ENCODE data around the gene ZNF813.
A peak's percentile ranks its signal among the peaks of the same experiment; 100 is the strongest.
"Not testable (repeated sequence)": the region's sequence is repeated elsewhere in the genome, so short reads cannot be mapped to it uniquely, and the experiment has no call there.

ZNF813 gene

DNA sequence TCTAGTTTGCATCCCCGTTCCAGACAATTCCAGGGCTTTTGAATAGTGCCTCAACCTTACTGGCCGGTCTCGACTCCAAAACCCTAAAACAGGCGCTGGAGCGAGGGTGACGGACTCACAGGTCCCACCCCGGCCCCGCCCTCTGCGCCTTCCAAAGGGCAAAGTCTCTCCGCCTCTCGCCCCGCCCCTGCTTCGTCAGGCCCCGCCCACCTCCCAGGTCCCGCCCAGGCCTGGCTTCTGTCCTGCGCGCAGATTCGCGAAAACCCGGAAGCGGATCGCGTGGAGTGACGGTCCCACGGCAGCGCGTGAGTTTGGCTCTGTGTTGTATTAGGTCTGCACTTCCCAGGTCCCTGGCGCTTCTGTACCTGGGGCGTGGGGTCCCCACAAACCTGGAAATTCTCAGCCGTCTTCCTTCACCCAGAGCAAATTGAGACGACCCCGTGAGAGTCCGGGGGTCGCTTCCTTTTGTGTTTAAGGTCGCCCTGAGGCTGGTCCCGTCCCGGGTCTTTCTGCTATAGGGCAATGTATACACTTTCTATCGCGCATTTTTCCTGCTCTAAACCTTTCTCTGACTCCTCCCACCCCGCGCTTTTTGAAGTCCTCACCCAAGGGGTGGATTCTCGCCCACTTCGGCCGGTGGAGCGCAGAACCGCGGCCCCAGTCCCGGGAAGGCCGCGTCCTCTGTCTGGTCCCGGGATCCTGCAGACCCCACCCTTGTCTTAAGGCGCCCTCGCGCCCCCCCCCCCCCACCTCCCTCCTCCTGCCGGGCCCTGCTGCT, at the start of gene ZNF813:
Gene ZNF813 (plus strand): TSS at position 249 of the 778 bp plus-strand sequence. CDS start 16,090 bp downstream, outside the sequence.
- peak; percentile 90 for DNase-seq (ENCODE audit: low spot score)

DNA sequence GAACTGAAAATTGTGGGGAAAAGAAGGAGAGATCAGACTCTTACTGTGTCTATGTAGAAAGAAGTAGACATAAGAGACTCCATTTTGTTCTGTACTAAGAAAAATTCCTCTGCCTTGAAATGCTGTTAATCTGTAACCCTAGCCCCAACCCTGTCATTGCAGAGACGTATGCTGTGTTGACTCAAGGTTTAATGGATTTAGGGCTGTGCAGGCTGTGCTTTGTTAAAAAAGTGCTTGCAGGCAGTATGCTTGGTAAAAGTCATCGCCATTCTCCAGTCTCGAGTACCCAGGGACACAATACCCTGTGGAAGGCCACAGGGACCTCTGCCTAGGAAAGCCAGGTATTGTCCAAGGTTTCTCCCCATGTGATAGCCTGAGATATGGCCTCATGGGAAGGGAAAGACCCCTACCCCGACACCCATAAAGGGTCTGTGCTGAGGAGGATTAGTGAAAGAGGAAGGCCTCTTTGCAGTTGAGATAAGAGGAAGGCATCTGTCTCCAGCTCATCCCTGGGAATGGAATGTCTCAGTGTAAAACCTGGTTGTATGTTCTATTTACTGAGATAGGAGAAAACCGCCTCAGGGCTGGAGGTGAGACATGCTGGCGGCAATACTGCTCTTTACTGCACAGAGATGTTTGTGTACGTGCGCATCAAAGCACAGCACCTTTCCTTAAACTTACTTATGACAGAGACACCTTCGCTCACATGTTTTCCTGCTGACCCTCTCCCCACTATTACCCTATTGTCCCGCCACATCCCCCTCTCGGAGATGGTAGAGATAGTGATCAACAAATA, 46.8 kb upstream of the ZNF813 start:
- not testable (repeated sequence) for DNase-seq (ENCODE audit: low spot score)

DNA sequence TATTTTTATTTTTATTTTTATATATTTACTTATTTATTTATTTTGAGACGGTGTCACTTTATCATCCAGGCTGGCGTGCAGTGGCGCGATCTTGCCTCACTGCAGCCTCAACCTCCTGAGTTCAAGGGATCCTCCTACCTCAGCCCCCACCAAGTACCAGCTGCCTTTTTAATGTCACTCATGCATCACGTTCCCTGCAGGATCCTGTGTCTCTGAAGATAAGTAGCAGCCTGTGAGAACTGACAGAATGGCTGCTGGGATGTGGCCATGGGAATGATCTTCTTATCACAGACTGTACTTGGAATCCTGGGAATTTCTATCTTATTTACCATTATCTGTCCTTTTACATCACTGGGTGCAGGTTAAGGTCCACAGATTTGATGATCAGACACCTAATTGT, 45.0 kb upstream of the ZNF813 start:
- no peak for DNase-seq (ENCODE audit: low spot score)

DNA sequence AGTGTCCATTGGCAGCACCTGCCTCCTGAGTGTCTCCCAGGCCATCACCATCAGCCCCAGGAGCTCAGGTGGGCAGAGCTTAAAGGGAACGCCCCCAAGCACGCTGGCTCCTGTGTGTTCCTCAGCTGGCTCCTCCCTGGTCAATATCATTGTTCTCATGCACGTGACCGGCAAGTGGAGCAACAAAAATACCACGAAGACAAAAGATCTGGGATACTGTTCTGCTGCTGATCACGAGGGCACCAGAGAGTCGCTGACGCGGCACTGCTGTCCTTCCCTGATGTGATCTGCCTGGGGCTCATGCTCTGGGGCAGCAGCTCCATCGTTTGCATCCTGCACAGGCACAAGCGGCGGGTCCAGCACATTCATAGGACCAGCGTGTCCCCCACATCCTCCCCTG, 44.5 kb upstream of the ZNF813 start:
- not testable (repeated sequence) for DNase-seq (ENCODE audit: low spot score)

DNA sequence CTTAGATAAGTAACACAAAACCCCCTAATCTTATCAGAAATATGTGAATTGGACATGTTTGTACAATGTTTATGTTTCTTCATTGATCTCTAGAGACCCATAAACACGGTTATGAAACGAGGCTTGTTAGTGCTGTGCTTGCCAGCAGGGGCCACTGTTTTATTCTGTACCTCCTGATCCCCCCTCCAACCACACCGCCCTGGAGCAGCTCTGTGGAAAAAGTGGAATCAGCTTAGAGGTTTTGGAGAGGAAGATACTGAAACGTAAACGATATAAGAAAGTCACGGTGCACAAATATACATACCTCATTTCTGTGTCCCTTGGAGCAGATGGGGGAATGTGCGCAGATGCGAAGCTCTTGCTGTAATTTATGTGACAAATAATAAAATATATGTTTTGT, 43.9 kb upstream of the ZNF813 start:
- not testable (repeated sequence) for DNase-seq (ENCODE audit: low spot score)

DNA sequence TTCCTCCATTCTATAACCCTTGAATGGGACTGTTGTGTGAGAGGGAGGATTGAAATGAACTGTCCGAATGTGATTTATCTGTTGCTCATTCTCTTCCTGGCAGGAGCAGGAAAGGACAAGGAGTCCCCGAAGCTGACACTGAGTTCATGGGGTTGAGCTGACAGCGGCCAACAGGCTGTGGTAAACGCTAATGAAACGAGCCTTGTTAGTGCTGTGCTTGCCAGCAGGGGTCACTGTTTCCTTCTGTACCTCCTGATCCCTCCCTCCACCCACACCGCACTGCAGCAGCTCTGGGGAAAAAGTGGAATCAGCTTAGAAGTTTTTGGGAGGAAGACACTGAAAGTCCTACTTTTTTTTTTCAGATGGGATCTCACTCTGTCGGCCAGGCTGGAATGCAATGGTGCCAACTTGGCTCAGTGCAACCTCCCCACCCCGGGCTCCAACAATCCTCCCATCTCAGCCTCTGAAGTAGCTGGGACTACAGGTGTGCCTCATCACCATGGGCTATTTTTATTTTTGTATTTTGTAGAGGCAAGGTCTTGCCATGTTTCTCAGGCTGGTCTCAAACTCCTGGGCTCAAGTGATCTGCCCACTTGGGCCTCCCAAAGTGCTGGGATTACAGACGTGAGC, 42.5 kb upstream of the ZNF813 start:
- peak; percentile 82 for DNase-seq (ENCODE audit: low spot score)

DNA sequence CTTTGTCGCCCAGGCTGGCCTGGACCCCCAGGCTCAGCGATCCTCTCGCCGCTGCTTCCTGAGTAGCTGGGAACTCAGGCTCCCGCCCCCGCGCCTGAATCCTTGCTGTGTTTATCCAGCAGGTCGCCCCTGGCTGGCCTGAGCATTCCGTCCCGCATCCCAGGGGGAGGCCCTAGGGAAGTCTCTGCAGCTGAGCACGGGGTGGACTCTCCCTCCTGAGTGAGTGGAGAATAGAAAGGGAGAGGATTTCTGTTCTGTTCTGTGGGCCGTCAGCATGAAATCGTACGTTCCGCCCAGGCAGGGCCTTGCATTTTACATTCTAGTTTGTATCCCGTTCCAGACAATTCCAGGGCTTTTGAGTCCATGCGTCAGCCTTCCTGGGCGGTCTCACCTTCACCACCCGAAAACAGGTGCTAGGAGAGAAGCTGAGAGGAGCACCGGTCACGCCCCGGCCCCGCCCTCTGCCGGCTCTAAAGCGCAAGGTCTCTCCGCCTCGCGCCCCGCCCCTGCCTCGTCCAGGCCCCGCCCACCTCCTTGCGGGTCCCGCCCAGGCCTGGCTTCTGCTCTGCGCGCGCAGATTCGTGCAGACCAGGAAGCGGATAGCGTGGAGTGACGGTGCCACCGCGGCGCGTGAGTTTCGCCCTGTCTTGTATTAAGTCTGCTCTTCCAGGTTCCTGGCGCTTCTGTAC, 36.0 kb upstream of the ZNF813 start, which contains the start of gene ZNF761:
Gene ZNF761 (plus strand): TSS at position 586 of the 689 bp plus-strand sequence. CDS start 15,285 bp downstream, outside the sequence.
- peak; percentile 90 for DNase-seq (ENCODE audit: low spot score)

DNA sequence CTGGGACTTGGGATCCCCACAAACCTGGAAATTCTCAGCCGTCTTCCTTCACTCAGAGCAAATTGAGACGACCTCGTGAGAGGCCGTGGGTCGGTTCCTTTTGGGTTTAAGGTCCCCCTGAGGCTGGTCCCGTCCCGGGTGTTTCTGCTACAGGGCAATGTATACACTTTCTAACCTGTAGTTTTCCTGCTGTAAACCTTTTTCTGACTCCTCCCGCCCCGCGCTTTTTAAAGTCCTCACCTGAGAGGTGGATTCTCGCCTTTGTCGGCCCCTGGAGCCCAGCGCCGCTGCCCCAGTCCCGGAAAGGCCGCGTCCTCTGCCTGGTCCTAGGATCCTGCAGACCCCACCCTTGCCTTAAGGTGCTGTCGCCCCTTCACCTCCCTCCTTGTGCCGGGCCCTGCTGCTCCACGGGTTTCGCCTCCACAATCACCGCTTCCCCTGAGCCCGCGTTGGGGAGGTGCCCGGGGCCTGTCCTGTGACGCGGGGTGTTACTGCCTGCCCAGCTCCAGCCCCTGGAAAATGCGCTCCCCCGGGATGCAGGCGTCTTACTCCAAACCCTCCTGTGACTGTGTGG, 35.4 kb upstream of the ZNF813 start:
- DNase-seq (ENCODE audit: low spot score), result no peak

DNA sequence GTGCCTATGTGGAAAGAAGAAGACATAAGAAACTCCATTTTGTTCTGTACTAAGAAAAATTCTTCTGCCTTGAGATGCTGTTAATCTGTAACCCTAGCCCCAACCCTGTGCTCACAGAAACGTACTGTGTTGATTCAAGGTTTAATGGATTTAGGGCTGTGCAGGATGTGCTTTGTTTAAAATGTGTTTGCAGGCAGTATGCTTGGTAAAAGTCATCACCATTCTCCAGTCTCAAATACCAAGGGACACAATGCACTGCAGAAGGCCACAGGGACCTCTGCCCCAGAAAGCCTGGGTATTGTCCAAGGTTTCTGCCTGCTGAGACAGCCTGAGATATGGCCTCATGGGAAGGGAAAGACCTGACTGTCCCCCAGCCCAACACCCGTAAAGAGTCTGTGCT, 23.7 kb upstream of the ZNF813 start:
- DNase-seq (ENCODE audit: low spot score), result not testable (repeated sequence)

DNA sequence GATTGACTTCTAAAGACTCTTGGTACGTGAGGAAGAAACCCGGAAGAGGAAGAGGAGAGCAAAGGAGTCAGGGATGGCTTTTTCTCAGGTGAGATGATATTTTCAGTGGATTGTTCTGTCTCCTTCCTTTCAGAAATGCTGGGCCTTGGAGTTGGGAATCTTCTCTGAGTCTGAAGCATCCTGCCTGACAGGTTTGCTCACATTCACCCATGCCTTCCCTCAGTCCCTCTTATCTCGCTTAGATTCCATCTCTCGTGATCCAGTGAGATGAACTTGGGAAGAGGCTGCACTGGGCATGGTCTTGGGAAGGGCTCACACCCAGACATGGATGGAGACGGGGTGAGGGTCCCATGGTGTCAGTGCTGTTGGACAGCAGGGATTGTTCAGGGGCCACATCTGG, 20.3 kb upstream of the ZNF813 start:
- not testable (repeated sequence) for DNase-seq (ENCODE audit: low spot score)

DNA sequence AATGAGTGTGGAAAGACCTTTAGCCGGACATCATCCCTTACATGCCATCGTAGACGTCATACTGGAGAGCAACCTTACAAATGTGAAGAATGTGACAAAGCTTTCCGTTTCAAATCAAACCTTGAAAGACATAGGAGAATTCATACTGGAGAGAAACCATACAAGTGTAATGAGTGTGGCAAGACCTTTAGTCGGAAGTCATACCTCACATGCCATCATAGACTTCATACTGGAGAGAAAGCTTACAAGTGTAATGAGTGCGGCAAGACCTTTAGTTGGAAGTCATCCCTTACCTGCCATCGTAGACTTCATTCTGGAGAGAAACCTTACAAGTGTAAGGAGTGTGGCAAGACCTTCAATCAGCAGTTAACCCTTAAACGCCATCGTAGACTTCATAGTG, 11.7 kb upstream of the ZNF813 start:
- no peak for DNase-seq (ENCODE audit: low spot score)

DNA sequence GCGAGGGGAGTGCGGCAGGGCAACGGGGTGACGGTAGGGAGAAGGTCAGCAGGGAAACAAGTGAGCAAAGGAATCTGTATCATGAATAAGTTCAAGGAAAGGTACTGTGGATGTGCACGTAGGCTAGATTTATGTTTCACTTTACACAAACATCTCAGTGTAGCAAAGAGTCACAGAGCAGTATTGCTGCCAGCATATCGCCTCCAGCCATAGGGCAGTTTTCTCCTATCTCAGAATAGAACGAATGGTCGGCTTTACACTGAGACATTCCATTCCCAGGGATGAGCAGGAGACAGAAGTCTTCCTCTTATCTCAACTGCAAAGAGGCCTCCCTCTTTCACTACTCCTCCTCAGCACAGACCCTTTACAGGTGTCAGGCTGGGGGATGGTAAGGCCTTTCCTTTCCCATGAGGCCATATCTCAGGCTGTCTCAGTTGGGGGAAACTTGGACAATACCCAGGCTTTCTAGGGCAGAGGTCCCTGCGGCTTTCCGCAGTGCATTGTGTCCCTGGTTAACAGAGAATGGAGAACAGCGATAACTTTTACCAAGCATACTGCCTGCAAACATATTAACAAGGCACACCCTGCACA, 7.3 kb upstream of the ZNF813 start:
- DNase-seq (ENCODE audit: low spot score), result not testable (repeated sequence)

DNA sequence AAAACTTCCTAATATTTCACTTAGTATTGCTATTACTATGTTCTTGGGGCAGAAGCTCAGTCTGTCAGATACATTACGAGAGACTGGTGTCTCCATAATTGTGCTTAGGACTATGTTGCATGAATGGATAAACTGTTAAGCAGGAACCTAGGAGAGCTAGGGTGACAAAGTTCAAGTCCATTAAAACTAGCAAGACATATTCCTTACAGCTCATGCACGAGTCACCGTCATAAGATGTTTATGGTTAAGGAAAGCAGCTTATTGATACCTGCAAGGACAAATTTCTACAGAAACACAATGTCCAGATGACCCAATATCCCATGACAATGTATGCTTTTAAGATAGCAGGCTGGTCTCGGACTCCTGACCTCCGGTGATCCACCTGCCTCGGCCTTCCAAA, 5.7 kb upstream of the ZNF813 start:
- no peak for DNase-seq (ENCODE audit: low spot score)

DNA sequence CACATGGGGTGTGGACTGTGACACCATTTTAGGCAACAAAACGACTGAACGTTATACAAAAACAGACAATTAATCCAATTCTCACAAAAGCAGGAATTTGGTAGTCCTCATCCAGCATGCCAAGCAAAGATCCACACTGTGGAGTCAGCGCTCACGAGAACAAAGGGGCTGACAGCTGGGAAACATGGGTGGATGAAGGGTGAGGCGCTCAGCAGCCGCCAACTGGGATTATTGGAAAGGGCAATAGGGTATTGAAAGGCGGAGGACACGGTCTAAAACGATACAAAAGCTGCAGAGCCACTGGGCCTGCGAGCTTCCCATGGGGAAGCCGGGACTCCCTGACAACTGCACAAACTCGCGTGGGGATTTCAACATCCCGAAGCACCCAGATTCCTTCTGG, 4.7 kb upstream of the ZNF813 start:
- peak; percentile 25 for DNase-seq (ENCODE audit: low spot score)

DNA sequence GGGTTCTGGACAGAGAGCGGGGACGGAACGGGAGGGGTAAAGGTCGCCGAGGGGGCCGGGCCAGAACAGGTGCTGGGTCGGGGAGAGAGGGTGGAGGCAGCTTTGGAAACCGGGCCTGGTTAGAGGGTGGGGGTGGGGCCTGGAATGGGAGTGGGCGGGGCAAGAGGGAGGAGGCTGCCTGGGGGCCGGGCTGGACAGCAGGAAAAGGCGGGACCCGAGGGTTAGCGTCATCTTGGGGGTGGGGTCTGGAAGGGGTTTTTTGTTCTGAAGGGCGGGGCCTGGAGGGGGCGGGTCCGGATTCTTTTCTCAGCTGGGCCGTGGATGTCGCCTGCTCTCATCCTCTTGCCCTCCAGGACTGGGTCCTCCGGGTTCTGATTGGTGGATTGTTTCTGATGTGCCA, 4.3 kb upstream of the ZNF813 start:
- peak; percentile 94 for DNase-seq (ENCODE audit: low spot score)

DNA sequence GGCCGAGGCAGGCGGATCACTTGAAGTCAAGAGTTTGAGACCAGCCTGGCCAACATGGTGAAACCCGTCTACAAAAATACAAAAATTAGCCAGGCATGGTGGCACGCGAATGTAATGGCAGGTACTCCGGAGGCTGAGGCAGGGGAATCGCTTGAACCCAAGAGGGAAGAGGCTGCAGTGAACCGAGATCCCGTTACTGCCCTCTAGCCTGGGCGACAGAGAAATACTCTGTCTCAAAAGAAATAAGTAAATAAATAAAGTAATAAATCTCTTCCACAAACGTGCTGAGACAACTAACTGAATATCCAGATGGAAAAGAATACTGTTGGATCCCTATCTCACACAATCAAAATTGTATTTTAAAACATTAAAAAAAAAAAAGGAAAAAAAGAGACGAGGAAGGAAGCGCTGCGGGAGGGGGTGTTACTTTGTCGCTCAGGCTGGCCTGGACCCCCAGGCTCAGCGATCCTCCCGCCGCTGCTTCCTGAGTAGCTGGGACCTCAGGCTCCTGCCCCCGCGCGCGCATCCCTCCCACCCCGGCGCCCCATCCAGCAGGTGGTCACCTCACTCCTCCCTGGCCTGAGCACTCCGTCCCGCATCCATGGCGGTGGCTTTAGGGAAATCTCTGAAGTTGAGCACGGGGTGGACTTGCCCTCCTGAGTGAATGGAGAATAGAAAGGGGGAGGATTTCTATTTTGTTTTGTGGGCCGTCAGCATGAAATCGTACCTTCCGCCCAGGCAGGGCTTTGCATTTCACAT, 628 bp upstream of the ZNF813 start:
- peak; percentile 5 for DNase-seq (ENCODE audit: low spot score)

DNA sequence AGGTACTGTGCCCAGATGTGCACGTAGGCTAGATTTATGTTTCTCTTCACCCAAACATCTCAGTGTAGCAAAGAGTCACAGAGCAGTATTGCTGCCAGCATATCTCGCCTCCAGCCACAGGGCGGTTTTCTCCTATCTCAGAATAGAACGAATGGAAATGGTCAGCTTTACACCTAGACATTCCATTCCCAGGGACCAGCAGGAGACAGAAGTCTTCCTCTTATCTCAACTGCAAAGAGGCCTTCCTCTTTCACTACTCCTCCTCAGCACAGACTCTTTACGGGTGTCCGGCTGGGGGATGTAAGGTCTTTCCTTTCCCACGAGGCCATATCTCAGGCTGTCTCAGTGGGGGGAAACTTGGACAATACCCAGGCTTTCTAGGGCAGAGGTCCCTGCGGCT, 1.1 kb downstream of the ZNF813 start:
- not testable (repeated sequence) for DNase-seq (ENCODE audit: low spot score)

DNA sequence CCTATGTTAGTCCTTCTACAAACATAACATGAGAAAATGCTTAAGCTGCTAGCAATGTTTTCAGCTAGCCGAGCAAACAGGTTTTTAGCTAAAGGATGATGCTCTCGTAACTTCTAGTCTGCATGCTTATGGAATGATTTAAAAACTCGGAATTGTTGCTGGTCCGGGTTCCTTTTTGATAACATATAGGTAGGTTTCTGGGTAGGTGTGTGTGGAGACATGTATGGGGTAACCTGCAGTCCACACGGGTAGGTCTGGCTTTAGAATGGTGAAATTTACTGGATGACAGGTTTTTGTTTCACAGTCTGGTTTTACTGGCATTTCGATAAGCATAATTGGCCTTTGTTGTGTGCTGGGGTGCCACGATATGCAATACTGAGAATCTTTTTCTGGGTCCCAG, 4.4 kb downstream of the ZNF813 start:
- DNase-seq (ENCODE audit: low spot score), result no peak

DNA sequence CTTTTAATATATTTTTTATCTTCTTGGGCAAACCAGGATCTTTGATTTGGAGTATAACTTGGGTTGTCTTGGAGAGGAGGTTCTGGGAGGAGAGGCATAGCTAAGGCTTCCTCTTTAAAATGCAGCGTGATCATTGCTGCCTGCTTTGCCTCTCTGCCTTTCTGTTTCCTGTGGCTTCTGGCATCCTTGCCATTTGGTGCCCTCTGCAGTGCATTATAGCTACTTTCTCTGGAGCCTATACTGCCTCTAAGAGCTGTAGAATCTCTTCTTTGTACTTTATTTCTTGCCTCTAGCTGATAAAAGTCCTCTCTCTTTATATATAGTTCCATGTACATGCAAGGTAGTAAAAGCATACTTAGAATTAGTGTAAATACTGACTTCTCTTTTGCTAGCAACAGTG, 7.3 kb downstream of the ZNF813 start:
- not testable (repeated sequence) for DNase-seq (ENCODE audit: low spot score)

DNA sequence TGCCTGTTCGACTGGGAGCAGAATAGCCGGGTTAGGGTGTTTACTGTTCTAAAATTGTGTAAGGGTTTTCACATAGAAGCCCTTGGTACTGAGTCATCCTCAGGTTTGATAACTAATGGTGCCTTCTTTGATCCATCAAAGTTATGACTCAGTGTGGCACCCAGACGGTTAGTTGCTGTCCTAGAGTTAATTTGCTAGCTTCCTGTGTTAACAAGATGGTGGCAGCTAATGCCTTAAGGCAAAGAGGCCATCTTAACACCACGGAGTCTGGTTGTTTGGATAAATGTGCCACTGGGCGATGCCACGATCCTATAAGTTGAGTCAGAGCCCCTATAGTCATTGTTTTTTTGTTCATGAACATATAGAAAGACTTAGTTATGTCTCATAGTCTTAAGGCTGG, 7.9 kb downstream of the ZNF813 start:
- DNase-seq (ENCODE audit: low spot score), result not testable (repeated sequence)

Data from globus pallidus (tissue), 1 donor.